GM12875 (cell line): Measurements from ENCODE around the gene CNGB1.

Experiments used
- H3K4me3 ChIP-seq: one replicate; pipeline ENCODE4 v1.5.1; 2011; ENCODE audit warnings: low read depth, low read length, control low read depth
- TF ChIP-seq, protein P1 (sequence below): IDR thresholded peaks from 2 replicates; pipeline ENCODE4 v1.5.1; 2011; ENCODE audit warnings: low read depth, mild to moderate bottlenecking, control low read depth, inconsistent platforms, low read length, moderate library complexity, borderline replicate concordance; ENCODE audit not compliant: insufficient read depth

The CNGB1 gene

GRCh38 chr16:57887711-57888110 is 83.2 kb downstream of the CNGB1 start:
- H3K4me3 ChIP-seq = no peak overlapping the region
- TF ChIP-seq, protein P1, sequence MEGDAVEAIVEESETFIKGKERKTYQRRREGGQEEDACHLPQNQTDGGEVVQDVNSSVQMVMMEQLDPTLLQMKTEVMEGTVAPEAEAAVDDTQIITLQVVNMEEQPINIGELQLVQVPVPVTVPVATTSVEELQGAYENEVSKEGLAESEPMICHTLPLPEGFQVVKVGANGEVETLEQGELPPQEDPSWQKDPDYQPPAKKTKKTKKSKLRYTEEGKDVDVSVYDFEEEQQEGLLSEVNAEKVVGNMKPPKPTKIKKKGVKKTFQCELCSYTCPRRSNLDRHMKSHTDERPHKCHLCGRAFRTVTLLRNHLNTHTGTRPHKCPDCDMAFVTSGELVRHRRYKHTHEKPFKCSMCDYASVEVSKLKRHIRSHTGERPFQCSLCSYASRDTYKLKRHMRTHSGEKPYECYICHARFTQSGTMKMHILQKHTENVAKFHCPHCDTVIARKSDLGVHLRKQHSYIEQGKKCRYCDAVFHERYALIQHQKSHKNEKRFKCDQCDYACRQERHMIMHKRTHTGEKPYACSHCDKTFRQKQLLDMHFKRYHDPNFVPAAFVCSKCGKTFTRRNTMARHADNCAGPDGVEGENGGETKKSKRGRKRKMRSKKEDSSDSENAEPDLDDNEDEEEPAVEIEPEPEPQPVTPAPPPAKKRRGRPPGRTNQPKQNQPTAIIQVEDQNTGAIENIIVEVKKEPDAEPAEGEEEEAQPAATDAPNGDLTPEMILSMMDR = no peak

GRCh38 chr16:57886427-57886826 is 84.5 kb downstream of the CNGB1 start:
- TF ChIP-seq, protein P1 = no peak
- no peak overlapping the region for H3K4me3 ChIP-seq

DNA sequence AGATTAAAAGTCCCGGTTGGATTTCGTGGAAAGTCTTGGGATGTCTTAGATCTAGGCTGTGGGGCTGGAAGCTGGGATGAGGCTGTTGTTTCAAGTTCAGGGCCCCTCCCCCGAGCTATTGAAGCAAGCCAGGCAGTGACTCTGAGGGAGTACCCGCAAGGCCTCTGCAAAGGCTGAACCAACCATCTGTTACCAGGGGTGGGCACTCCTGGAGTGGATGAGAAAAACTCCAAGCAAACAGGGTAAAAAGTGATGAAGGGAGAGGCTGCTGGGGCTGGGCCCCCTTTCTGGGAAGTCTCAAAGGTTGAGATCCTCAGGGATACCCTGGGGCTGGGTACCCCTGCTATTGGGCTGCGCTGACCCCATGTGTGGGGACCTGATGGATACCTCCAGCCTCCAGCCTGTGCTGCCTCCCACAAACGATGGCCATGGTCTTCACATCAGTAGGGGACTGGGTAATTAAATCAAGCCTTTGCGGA is 86.2 kb downstream of the CNGB1 start:
- TF ChIP-seq, protein P1 = no peak
- H3K4me3 ChIP-seq = no peak overlapping the region

DNA sequence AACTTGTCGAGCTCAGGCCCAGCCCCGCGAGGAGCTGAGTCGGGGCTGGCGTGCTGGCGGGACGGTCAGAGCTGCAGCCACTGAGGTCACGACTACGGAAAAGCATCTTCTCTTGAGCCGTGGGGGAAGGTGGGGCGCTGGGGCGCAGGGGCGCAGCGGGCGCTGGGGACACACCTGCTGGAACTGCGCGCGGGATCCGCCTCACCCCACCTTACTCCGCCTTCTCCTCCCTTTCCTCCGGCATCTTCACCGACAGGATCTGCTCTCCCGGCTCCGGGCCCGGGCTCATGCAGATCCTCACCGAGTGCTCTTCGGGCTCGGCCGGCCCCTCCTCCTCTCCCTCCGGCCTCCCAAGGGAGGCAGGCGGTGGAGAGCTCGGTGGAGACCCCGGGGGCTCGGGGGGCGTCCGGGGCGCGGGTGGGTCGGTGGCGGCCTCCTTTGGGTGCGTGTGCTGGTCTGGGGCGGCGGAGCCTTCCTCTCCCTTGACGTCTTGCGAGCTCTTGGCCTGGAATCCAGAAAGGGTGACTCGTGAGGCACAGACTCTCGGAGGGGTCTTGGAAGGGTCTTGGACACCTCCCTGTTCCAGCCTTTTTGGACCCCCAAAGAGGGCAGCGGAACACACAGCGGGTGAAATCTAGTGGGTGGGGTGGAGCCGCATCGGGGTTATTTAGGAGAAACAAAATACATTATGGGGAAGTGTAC is 86.8 kb downstream of the CNGB1 start:
- TF ChIP-seq, protein P1 = no peak
- H3K4me3 ChIP-seq = no peak overlapping the region

- TF ChIP-seq, protein P1 = no peak
- H3K4me3 ChIP-seq = no peak overlapping the region
Observed at GRCh38 chr16:57883480-57883879, 87.4 kb downstream of the CNGB1 start.

- H3K4me3 ChIP-seq = no peak overlapping the region
- TF ChIP-seq, protein P1 = no peak
Observed at GRCh38 chr16:57882792-57883191, 88.1 kb downstream of the CNGB1 start.

GRCh38 chr16:57882206-57882605 is 88.7 kb downstream of the CNGB1 start:
- TF ChIP-seq, protein P1 = no peak
- H3K4me3 ChIP-seq = no peak overlapping the region
